Measurements from ENCODE around the gene FBN2.
"Not testable (repeated sequence)": the region's sequence is repeated elsewhere in the genome, so short reads cannot be mapped to it uniquely, and the experiment has no call there.

Gene FBN2

GRCh38 chr5:128413356-128413755 lies 124.7 kb downstream of the FBN2 start:
- DNase-seq: no peak

- DNase-seq: no peak
Measured at GRCh38 chr5:128412145-128412930, 125.7 kb downstream of the FBN2 start.

DNA sequence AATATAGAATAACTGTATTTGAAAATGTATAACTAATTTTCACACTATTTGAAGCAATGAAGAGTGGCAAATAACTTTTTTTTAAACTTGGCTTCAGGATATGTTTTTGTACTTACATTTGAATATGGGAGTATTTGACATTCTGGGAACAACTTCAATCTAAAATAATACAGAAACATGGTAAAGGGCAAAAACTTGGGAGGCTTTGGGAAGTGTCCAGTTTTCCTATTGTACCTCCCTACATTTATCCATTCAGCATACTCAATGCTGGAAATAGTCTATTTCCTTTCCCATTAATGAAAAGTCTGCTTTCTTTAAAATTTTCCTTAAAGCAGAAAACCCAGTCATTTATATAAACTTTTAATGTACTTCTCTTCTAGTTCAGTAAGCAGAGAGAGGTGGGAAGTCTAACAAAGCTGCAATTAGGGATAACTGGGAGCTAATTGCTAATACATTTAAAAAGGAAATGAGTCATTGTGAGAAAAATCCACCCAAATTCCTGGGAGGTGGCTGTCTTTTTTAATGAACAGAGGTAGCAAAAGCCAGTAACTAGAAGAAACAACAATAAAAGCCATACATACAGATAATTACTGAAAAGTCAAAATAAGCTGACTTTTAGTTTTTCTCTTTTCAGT lies 128.8 kb downstream of the FBN2 start:
- DNase-seq: no peak

- DNase-seq: no peak
Measured at GRCh38 chr5:128408622-128409021, 129.4 kb downstream of the FBN2 start.

DNA sequence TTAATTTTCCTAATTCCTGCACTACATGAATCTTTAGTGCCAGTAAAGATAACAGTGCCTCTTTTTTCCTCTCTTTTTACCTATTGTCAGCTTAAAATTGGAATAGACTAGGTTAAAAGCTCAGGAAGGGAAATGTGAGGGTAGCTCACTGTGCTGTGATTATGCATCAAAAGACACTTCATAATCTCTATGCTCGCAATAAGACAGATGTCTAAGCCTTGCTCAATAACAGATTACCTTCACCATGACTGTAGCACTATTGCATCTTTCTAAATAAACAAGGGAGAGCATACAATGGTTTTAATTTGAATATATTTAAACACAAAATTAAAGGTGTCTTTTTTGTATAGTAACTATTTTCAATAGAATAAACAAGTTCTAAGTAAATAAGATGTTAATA lies 130.1 kb downstream of the FBN2 start:
- DNase-seq: no peak

- no peak for DNase-seq
Measured at GRCh38 chr5:128406803-128407202, 131.2 kb downstream of the FBN2 start.

DNA sequence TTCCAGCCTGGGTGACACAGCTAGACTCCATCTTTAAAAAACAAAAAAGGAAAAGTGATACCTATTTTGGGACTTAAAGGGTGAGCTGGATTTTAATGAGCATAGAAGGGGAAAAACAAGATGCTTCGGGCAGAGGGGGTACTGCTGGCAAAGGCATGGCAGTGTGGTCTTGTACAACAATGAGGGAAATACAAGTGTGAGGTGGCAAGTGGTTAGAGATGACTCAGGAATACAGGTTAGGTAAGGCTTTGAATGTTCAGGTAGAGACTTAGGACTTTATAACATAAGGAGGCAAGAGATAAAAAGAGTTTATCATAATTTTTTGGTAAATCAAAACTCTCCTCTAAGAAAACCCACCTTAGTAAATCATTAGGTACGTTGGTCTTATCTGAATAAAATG lies 132.9 kb downstream of the FBN2 start:
- no peak for DNase-seq

DNA sequence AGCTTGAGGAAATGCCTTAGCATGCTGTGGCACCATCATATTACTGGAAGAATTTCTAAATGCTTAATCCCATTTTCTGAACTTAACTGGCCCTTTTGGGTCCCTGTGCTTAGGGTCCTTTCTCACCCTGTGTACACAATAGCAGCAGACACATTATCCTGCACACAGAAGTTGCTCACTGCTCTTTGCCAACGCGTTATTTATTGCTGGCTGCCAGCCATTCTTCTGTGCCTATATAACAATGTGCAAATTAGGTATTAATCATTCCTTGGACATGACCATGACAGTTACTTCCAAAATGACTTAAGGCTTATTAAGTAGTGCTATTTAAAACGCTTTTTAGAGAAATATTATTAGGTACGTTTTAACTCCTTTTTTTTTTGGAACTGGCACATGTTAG lies 134.7 kb downstream of the FBN2 start:
- DNase-seq: no peak

DNA sequence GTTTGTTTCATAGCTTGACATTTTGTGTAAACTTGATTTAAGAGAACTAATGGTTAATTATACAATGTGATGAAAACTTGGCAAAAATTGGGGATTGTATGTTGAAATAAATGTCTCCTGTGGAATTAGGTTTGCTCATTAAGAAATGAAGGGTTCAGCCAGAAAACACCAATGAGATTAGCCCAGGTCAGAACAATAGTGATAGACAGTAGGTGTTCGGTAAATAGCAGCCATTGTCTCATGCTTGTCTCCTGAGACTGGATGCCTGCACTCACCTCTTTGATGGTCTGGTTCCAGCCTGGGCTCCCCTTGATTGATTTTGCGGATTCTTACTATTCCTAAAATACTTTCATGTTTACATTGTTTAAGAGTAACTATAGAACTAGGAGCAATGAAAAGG lies 135.5 kb downstream of the FBN2 start:
- DNase-seq: no peak

- not testable (repeated sequence) for DNase-seq
Measured at GRCh38 chr5:128400766-128401165, 137.3 kb downstream of the FBN2 start.

DNA sequence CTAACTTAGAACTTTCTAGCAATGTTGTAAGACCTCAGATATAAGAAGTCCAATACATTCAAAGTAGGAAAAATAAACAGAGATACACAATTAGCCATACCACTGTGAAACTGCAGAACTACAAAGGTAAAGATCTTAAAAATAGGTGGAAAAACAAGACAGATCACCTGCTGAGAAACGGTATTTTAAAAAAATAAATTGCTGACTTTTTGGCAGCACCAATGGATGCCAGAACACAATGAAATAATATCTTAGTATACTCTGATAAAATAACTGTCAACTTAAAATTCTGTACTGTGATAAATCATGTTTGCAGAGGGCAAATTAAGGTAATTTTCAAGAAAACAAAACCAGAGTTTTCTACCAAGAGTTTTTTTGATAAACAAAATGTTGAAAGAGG lies 138.9 kb downstream of the FBN2 start:
- no peak for DNase-seq

GRCh38 chr5:128397876-128398275 lies 140.2 kb downstream of the FBN2 start:
- no peak for DNase-seq

GRCh38 chr5:128395073-128395472 lies 143.0 kb downstream of the FBN2 start:
- DNase-seq: no peak

DNA sequence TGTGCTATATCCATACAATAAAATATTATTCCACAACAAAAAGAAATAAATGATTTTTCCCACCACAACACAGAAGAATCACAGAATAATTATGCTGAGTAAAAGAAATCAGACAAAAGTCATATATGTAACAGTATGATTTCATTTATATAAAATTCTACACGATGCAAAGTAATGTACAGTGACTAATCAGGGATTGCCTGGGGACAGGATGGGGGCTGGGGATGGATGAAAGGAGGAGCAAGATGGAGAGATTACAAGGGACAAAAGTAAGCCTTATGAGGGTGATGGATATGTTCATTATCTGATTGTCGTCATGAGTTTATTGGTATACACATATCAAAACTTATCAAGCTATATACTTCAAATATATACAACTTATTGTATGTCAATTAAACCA lies 154.0 kb downstream of the FBN2 start:
- DNase-seq: no peak

DNA sequence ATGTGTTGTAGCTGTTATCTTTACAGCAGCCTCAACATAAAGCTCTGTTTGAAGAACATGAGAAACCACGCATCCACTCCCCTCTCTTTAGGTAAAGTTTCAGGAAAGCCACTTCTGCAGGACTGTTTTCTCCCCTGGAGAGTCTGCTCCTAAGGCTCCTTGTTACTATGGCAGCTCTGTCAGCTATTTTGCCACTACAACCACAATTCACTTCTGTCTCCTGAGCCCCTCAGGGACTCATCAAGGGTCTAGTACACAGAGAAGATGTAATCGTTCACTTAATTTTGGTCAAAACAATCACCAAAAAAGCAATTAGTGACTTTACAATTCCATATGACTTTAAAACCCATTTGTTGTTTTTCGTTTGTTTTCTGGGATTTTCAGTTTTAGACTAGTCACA lies 157.7 kb downstream of the FBN2 start:
- no peak for DNase-seq

DNA sequence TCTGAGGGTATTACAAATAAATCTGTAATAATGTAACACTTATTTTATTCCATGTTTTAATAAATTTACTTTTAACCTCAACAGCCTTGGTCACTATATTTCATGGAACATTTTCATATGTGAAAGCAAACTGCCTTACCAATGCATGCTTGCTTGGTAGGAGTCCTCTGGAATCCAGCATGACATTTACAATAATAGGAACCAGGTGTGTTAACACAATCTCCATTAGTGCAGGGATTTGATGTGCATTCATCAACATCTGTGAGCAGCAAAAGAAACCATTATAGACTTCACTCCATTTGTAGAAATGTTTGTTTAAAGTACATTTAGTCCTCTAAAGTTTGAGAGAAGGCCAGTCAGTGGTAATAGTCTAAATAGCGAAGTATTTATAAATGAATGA lies 159.4 kb downstream of the FBN2 start:
- DNase-seq: no peak

GRCh38 chr5:128378196-128378595 lies 159.8 kb downstream of the FBN2 start:
- DNase-seq: no peak

GRCh38 chr5:128376577-128376976 lies 161.5 kb downstream of the FBN2 start:
- DNase-seq: no peak

- DNase-seq: no peak
Measured at GRCh38 chr5:128366147-128366546, 171.9 kb downstream of the FBN2 start.

DNA sequence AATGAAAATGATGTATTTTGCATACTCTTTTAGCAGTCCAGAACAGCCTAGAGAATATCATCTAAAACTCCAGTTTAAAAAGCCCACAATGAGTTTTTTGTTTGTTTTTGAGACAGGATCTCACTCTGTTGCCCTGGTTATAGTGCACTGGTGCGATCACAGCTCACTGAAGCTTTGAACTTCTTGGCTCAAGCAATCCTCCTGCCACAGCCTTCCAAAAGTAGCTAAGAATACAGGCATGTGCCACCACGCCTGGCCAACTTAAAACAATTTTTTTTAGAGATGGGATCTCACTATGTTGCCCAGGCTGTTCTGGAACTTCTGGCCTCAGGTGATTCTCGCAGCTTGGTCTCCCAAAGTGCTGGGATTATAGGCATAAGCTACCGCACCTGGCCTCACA lies 175.7 kb downstream of the FBN2 start:
- DNase-seq: no peak

- DNase-seq: no peak
Measured at GRCh38 chr5:128358826-128359225, 179.2 kb downstream of the FBN2 start.

DNA sequence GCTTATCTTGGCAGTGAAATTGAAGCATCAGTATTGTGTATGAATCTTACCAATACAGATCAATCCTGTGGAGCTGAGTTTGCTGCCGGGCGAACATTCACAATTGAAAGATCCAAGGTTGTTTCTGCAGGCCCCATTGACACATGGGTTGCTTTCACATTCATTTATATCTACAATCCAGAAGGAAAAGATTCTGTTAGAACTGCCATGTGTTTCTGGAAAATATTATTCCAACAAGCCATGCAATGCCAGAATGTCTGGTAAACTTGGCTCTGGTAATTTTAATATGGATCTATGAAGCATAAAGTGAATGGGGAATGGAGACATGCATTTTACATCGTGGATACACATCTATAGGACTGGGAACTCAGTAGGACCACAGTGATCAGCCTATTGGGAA lies 180.8 kb downstream of the FBN2 start:
- no peak for DNase-seq

- DNase-seq: no peak
Measured at GRCh38 chr5:128355961-128356360, 182.1 kb downstream of the FBN2 start.

GRCh38 chr5:128353441-128354107 lies 184.5 kb downstream of the FBN2 start:
- DNase-seq: no peak

Measured in activated T-cell treated with anti-CD3 and anti-CD28 coated beads, Interleukin-2, amount 50 U/mL, for 48 hours (primary cell).